Mesendoderm (in vitro differentiated cells): Measurements from ENCODE around the gene CEP152.

Source experiments
- DNase-seq: peaks from one replicate; pipeline ENCODE4 v3.0.0; 2013
- H2AK5ac ChIP-seq: 2 replicates; pipeline ENCODE4 v1.6.1; 2013; ENCODE audit warnings: low read length, inconsistent platforms
- H2BK120ac ChIP-seq: 2 replicates; pipeline ENCODE4 v1.6.1; 2013; ENCODE audit warnings: low read depth, mild to moderate bottlenecking, low read length, moderate library complexity, mixed read lengths
- H2BK15ac ChIP-seq: replicated peaks from 2 replicates; pipeline ENCODE4 v1.6.1; 2013; ENCODE audit warnings: low read depth, mild to moderate bottlenecking, moderate library complexity
- H2BK5ac ChIP-seq: 2 replicates; pipeline ENCODE4 v1.6.1; 2013; ENCODE audit warnings: low read length, inconsistent platforms
- H3K18ac ChIP-seq: 2 replicates; pipeline ENCODE4 v1.6.1; 2013; ENCODE audit warnings: mild to moderate bottlenecking, low read length, mixed read lengths
- H3K23ac ChIP-seq: one replicate; pipeline ENCODE4 v1.6.1; 2013; ENCODE audit warnings: low read length
- H3K27ac ChIP-seq: 2 replicates; pipeline ENCODE4 v1.5.1; 2013; ENCODE audit warnings: low read depth, mild to moderate bottlenecking, inconsistent platforms, low read length, moderate library complexity
- H3K27me3 ChIP-seq: 2 replicates; pipeline ENCODE4 v1.6.1; 2013; ENCODE audit warnings: low read length, control low read depth, mild to moderate bottlenecking, inconsistent platforms; ENCODE audit not compliant: insufficient read depth, poor library complexity
- H3K36me3 ChIP-seq: 2 replicates; pipeline ENCODE4 v1.6.1; 2013; ENCODE audit warnings: low read length, inconsistent platforms; ENCODE audit not compliant: control insufficient read depth, insufficient read depth
- H3K4ac ChIP-seq: one replicate; pipeline ENCODE4 v1.6.1; 2013; ENCODE audit warnings: low read depth, mild to moderate bottlenecking, low read length, moderate library complexity
- H3K4me1 ChIP-seq: 2 replicates; pipeline ENCODE4 v1.6.1; 2013; ENCODE audit warnings: low read depth, low read length, inconsistent platforms; ENCODE audit not compliant: control insufficient read depth
- H3K4me2 ChIP-seq: 2 replicates; pipeline ENCODE4 v1.6.1; 2013; ENCODE audit warnings: low read length
- H3K4me3 ChIP-seq: 2 replicates; pipeline ENCODE4 v1.5.1; 2013; ENCODE audit warnings: mild to moderate bottlenecking, low read length
- H3K56ac ChIP-seq: one replicate; pipeline ENCODE4 v1.6.1; 2013; ENCODE audit warnings: low read length
- H3K79me1 ChIP-seq: 2 replicates; pipeline ENCODE4 v1.6.1; 2013; ENCODE audit warnings: low read length, inconsistent platforms
- H3K79me2 ChIP-seq: 2 replicates; pipeline ENCODE4 v1.6.1; 2013; ENCODE audit warnings: mild to moderate bottlenecking, low read length; ENCODE audit not compliant: control insufficient read depth, insufficient read depth
- H3K9ac ChIP-seq: 2 replicates; pipeline ENCODE4 v1.6.1; 2013; ENCODE audit warnings: low read length, inconsistent platforms
- H4K5ac ChIP-seq: one replicate; pipeline ENCODE4 v1.6.1; 2013; ENCODE audit warnings: low read length
- H4K8ac ChIP-seq: one replicate; pipeline ENCODE4 v1.6.1; 2013; ENCODE audit warnings: low read depth, mild to moderate bottlenecking, control low read depth, low read length, moderate library complexity
- WGBS: extraction: QIAGEN DNeasy Blood & Tissue Kit; methylation state at CpG from one replicate; pipeline ENCODE4 v1.1.7; 2013; ENCODE audit warnings: low lambda C conversion rate, missing lambda C conversion rate; ENCODE audit not compliant: insufficient coverage; ENCODE audit errors: extremely low coverage; 5-methylcytosine and 5-hydroxymethylcytosine counted together

The CEP152 gene

DNA sequence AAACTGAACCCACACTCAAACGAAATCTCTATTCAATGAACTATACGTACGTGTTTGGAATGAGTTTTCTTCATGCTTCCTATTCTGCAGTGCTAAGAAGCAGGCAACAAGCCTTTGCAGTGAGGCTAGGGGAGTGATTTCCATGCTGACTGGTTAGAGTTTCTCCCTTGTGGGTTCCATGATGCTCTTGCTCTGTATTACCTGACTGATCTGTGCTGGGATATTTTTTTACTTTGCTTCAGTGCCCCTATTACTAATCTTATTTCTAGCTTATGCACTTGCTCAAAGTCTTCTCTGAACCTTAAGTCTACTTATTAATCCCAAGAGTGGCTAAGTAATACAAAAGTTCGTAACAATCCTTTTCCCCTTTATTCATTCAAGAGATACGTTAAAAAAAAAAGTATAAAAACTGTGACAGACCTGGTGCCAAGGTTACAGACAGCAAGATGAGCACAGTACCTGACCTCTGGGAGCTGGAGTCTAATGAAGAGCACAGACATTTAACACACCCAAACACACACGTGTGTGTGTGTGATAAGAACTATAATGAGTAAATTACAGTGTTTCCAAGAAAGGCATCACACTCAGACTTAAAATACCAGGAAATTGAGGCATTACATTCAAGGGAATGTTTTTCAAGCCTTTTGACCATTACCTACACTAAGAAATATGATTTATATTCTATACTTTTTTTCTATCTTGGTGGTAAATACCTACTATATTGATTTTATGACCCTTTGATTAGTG lies 114.9 kb downstream of the CEP152 start:
- Histone ChIP-seq H3K23ac (no peak overlapping the region), H3K27ac (no peak overlapping the region), H2BK5ac (no peak overlapping the region)

DNA sequence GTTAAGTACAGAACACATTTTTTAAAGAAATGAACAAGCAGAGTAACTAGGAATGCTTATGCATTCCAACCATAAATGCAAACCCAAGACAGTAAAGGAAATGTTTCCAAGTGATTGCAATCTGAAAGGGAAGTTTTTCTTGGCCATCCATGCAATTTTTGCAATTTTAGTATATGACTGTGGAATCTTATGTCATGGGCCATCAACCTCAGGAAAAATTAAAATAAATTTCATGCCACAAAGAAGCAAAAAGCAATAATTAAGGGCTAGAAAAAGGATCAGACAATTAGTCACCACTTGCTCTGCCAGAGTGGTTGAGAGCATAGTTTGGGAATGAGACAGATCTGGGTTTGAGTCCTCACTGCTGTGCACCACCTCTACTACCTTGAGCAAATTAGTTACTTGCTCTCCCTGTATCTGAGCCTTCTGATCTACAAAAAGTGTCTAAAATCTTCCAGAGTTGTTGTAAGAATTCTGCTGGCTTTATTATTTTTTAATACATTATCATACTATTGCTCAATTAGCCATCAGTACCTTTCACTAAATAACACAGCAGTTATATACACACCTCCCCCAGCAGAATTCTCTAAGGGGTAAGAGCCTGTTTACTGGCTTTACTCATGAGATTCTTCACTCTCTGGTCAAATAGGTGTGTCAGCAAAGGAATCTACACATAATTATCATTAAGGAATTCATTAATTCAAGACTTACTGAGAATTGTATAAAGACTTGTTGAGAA lies 115.6 kb downstream of the CEP152 start:
- no peak overlapping the region for H2AK5ac ChIP-seq
- H3K4me3 ChIP-seq, result no peak overlapping the region
- H2BK5ac ChIP-seq, result no peak overlapping the region
- H4K8ac ChIP-seq, result no peak overlapping the region
- H2BK120ac ChIP-seq, result no peak overlapping the region
- H4K5ac ChIP-seq, result no peak overlapping the region
- no peak overlapping the region for H3K4me2 ChIP-seq
- H3K36me3 ChIP-seq, result no peaks in the 10 kb centered on the region
- H3K79me2 ChIP-seq, result no peaks in the 10 kb centered on the region
- H3K9ac ChIP-seq, result no peak overlapping the region
- H3K18ac ChIP-seq, result no peak overlapping the region
- H3K79me1 ChIP-seq, result no peaks in the 10 kb centered on the region
- no peak overlapping the region for H3K23ac ChIP-seq
- H3K4ac ChIP-seq, result no peak overlapping the region
- H3K27me3 ChIP-seq, result no peaks in the 10 kb centered on the region
- no peaks in the 10 kb centered on the region for H3K4me1 ChIP-seq
- no peak for DNase-seq
- no peak overlapping the region for H2BK15ac ChIP-seq
- no peak overlapping the region for H3K27ac ChIP-seq
- no peak overlapping the region for H3K56ac ChIP-seq

More for the DNA sequence above, 114.9 kb downstream of the CEP152 start:
- Histone ChIP-seq H4K5ac (no peak overlapping the region), H3K79me1 (no peaks in the 10 kb centered on the region), H4K8ac (no peak overlapping the region), H3K79me2 (no peaks in the 10 kb centered on the region), H3K36me3 (no peaks in the 10 kb centered on the region), H3K18ac (no peak overlapping the region), H3K4me3 (no peak overlapping the region), H2BK15ac (no peak overlapping the region), H3K56ac (no peak overlapping the region), H3K4ac (no peak overlapping the region), H3K4me1 (no peaks in the 10 kb centered on the region), H2AK5ac (no peak overlapping the region), H3K27me3 (no peaks in the 10 kb centered on the region), H3K9ac (no peak overlapping the region), H3K4me2 (no peak overlapping the region), H2BK120ac (no peak overlapping the region)
- WGBS, result no CpG with 5 or more reads among the region's 6 CpGs
- no peak for DNase-seq

GRCh38 chr15:48693484-48693883 lies 117.4 kb downstream of the CEP152 start:
- H3K4me2 ChIP-seq, result no peak overlapping the region
- H3K79me2 ChIP-seq, result no peaks in the 10 kb centered on the region
- H4K5ac ChIP-seq, result no peak overlapping the region
- H3K79me1 ChIP-seq, result no peaks in the 10 kb centered on the region
- no peaks in the 10 kb centered on the region for H3K27me3 ChIP-seq
- no peak overlapping the region for H3K27ac ChIP-seq
- no peak for DNase-seq
- H3K4me3 ChIP-seq, result no peak overlapping the region
- no peak overlapping the region for H2AK5ac ChIP-seq
- H3K23ac ChIP-seq, result no peak overlapping the region
- H3K9ac ChIP-seq, result no peak overlapping the region
- no peak overlapping the region for H2BK15ac ChIP-seq
- no peaks in the 10 kb centered on the region for H3K36me3 ChIP-seq
- H2BK120ac ChIP-seq, result no peak overlapping the region
- H2BK5ac ChIP-seq, result no peak overlapping the region
- no peaks in the 10 kb centered on the region for H3K4me1 ChIP-seq
- H3K56ac ChIP-seq, result no peak overlapping the region
- no peak overlapping the region for H3K18ac ChIP-seq
- no peak overlapping the region for H3K4ac ChIP-seq
- no peak overlapping the region for H4K8ac ChIP-seq

DNA sequence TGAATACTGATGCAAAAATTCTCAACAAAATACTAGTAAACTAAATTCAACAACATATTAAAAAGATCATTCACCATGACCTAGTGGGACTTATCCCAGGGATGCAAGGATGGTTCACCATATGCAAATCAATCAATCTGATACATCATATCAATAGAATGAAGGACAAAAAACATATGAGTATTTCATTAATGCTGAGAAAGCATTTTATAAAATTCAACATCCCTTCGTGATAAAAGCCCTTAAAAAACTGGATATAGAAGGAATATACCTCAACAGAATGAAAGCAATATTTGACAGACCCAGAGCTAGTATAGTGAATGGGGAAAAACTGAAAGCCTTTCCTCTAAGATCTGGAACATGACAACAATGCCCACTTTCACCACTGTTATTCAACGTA lies 122.4 kb downstream of the CEP152 start:
- Histone ChIP-seq H3K27ac (no peak overlapping the region), H3K4me3 (no peak overlapping the region), H3K36me3 (no peaks in the 10 kb centered on the region), H3K27me3 (no peaks in the 10 kb centered on the region), H4K5ac (no peak overlapping the region), H3K79me2 (no peaks in the 10 kb centered on the region), H3K4me1 (no peaks in the 10 kb centered on the region), H3K18ac (no peak overlapping the region), H2AK5ac (no peak overlapping the region), H3K79me1 (no peaks in the 10 kb centered on the region), H2BK120ac (no peak overlapping the region), H3K23ac (no peak overlapping the region), H3K9ac (no peak overlapping the region), H2BK5ac (no peak overlapping the region), H2BK15ac (no peak overlapping the region), H4K8ac (no peak overlapping the region), H3K4me2 (no peak overlapping the region), H3K4ac (no peak overlapping the region), H3K56ac (no peak overlapping the region)
- no peak for DNase-seq
- WGBS, result no CpG with 5 or more reads among the region's 2 CpGs
